ENCODE measurements around the gene KDF1.

- TF ChIP-seq CTCF (IDR thresholded peaks at IDR 0.05): no peak
- TF ChIP-seq POLR2A (IDR thresholded peaks at IDR 0.05): no peak
- no peak for TF ChIP-seq POLR2AphosphoS5 (IDR thresholded peaks at IDR 0.05; ENCODE audit: insufficient read depth in 1 of 2, low read depth in 1 of 2)
Measured at GRCh38 chr1:26913389-26913753, 46.9 kb downstream of the KDF1 start.

All from vagina (tissue), 2 donors.